Measurements from ENCODE around the gene ARHGAP11A. TPM values are rescaled to one million over a fixed set of nuclear protein-coding genes. Genes with fewer than 3 reads are reported as not detected.
A peak's percentile ranks its signal among the peaks of the same experiment; 100 is the strongest.

ARHGAP11A gene
- polyA plus RNA-seq, 1 donor (not counting 4 experiments of a cell fraction or from before 2014, with no cell fraction given), result 11.3 TPM

- dilution Hi-C loops (cut with MboI; ENCODE audit: extremely low pct_ligation_motif_present, low sequenced_read_pairs), result no loop called here
- H3K4me1 ChIP-seq (ENCODE audit: control insufficient read depth, extremely low read depth, insufficient read depth, low read length), result peaks cover 41% of the 10 kb centered on the region
- H3K27me3 ChIP-seq (ENCODE audit: control insufficient read depth, extremely low read depth, insufficient read depth, low read length), result no peaks in the 10 kb centered on the region
- no peak overlapping the region for H3K4me3 ChIP-seq (ENCODE audit: control insufficient read depth in 2 of 3, extremely low read depth in 1 of 3, insufficient read depth in 2 of 3, low read depth in 1 of 3, low read length in 3 of 3)
- FAIRE-seq (no peak), DNase-seq (ENCODE audit: low read depth, low spot score) (no peak)
- TF ChIP-seq EZH2 (IDR thresholded peaks at IDR 0.05; ENCODE audit: low read length), result no peak
- TF ChIP-seq, protein P1, sequence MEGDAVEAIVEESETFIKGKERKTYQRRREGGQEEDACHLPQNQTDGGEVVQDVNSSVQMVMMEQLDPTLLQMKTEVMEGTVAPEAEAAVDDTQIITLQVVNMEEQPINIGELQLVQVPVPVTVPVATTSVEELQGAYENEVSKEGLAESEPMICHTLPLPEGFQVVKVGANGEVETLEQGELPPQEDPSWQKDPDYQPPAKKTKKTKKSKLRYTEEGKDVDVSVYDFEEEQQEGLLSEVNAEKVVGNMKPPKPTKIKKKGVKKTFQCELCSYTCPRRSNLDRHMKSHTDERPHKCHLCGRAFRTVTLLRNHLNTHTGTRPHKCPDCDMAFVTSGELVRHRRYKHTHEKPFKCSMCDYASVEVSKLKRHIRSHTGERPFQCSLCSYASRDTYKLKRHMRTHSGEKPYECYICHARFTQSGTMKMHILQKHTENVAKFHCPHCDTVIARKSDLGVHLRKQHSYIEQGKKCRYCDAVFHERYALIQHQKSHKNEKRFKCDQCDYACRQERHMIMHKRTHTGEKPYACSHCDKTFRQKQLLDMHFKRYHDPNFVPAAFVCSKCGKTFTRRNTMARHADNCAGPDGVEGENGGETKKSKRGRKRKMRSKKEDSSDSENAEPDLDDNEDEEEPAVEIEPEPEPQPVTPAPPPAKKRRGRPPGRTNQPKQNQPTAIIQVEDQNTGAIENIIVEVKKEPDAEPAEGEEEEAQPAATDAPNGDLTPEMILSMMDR (optimal IDR thresholded peaks at IDR 0.05 in 1 of 3, IDR thresholded peaks at IDR 0.05 in 1 of 3, conservative IDR thresholded peaks at IDR 0.05 in 1 of 3; ENCODE audit: extremely low read depth in 1 of 3, insufficient read depth in 2 of 3, low read length in 3 of 3), result no peak
- H3K9ac ChIP-seq (ENCODE audit: control insufficient read depth, extremely low read depth, insufficient read depth, low read length), result no peak overlapping the region
- H2AFZ ChIP-seq (ENCODE audit: control insufficient read depth, low read length), result peak overlapping the region; percentile 3
- no peak overlapping the region for H3K27ac ChIP-seq (ENCODE audit: control insufficient read depth, insufficient read depth, low read length)
- no peak overlapping the region for H3K4me2 ChIP-seq (ENCODE audit: control insufficient read depth, extremely low read depth, insufficient read depth, low read depth, low read length)
- H3K36me3 ChIP-seq (ENCODE audit: control insufficient read depth in 2 of 2, extremely low read depth in 1 of 2, insufficient read depth in 2 of 2, low read length in 2 of 2), result no peaks in the 10 kb centered on the region
- H3K9me3 ChIP-seq (ENCODE audit: control insufficient read depth, low read depth, low read length), result no peaks in the 10 kb centered on the region
- no peaks in the 10 kb centered on the region for H3K79me2 ChIP-seq (ENCODE audit: control insufficient read depth, insufficient read depth, low read length)
- H3K9me1 ChIP-seq (ENCODE audit: control insufficient read depth, extremely low read depth, insufficient read depth, low read length), result no peaks in the 10 kb centered on the region
- H4K20me1 ChIP-seq (ENCODE audit: control insufficient read depth, extremely low read depth, insufficient read depth, low read length), result no peaks in the 10 kb centered on the region
Measured at GRCh38 chr15:32656091-32656490, 40.8 kb downstream of the ARHGAP11A start.

GRCh38 chr15:32656496-32656895 lies 41.2 kb downstream of the ARHGAP11A start:
- H4K20me1 ChIP-seq (ENCODE audit: control insufficient read depth, extremely low read depth, insufficient read depth, low read length), result no peaks in the 10 kb centered on the region
- H3K9me1 ChIP-seq (ENCODE audit: control insufficient read depth, extremely low read depth, insufficient read depth, low read length), result no peaks in the 10 kb centered on the region
- H3K4me3 ChIP-seq (ENCODE audit: control insufficient read depth in 2 of 3, extremely low read depth in 1 of 3, insufficient read depth in 2 of 3, low read depth in 1 of 3, low read length in 3 of 3), result no peak overlapping the region
- dilution Hi-C loops (cut with MboI; ENCODE audit: extremely low pct_ligation_motif_present, low sequenced_read_pairs), result no loop called here
- H3K79me2 ChIP-seq (ENCODE audit: control insufficient read depth, insufficient read depth, low read length), result no peaks in the 10 kb centered on the region
- H3K9me3 ChIP-seq (ENCODE audit: control insufficient read depth, low read depth, low read length), result no peaks in the 10 kb centered on the region
- H3K27me3 ChIP-seq (ENCODE audit: control insufficient read depth, extremely low read depth, insufficient read depth, low read length), result no peaks in the 10 kb centered on the region
- H3K27ac ChIP-seq (ENCODE audit: control insufficient read depth, insufficient read depth, low read length), result no peak overlapping the region
- DNase-seq (ENCODE audit: low read depth, low spot score) (no peak), FAIRE-seq (no peak)
- H3K4me2 ChIP-seq (ENCODE audit: control insufficient read depth, extremely low read depth, insufficient read depth, low read depth, low read length), result no peak overlapping the region
- no peak overlapping the region for H2AFZ ChIP-seq (ENCODE audit: control insufficient read depth, low read length)
- peaks cover 39% of the 10 kb centered on the region for H3K4me1 ChIP-seq (ENCODE audit: control insufficient read depth, extremely low read depth, insufficient read depth, low read length)
- H3K9ac ChIP-seq (ENCODE audit: control insufficient read depth, extremely low read depth, insufficient read depth, low read length), result no peak overlapping the region
- H3K36me3 ChIP-seq (ENCODE audit: control insufficient read depth in 2 of 2, extremely low read depth in 1 of 2, insufficient read depth in 2 of 2, low read length in 2 of 2), result no peaks in the 10 kb centered on the region
- TF ChIP-seq EZH2 (IDR thresholded peaks at IDR 0.05; ENCODE audit: low read length), result no peak
- TF ChIP-seq, protein P1 (optimal IDR thresholded peaks at IDR 0.05 in 1 of 3, IDR thresholded peaks at IDR 0.05 in 1 of 3, conservative IDR thresholded peaks at IDR 0.05 in 1 of 3; ENCODE audit: extremely low read depth in 1 of 3, insufficient read depth in 2 of 3, low read length in 3 of 3), result no peak

Data from keratinocyte (primary cell).